ENCODE measurements around the gene NELFCD. TPM values are rescaled to one million over a fixed set of nuclear protein-coding genes. Genes with fewer than 3 reads are reported as not detected.

Gene NELFCD
- total and polyA plus RNA-seq, 2 donors (not counting 1 experiment from before 2014, with no cell fraction given), result 80.2 to 107 TPM

DNA sequence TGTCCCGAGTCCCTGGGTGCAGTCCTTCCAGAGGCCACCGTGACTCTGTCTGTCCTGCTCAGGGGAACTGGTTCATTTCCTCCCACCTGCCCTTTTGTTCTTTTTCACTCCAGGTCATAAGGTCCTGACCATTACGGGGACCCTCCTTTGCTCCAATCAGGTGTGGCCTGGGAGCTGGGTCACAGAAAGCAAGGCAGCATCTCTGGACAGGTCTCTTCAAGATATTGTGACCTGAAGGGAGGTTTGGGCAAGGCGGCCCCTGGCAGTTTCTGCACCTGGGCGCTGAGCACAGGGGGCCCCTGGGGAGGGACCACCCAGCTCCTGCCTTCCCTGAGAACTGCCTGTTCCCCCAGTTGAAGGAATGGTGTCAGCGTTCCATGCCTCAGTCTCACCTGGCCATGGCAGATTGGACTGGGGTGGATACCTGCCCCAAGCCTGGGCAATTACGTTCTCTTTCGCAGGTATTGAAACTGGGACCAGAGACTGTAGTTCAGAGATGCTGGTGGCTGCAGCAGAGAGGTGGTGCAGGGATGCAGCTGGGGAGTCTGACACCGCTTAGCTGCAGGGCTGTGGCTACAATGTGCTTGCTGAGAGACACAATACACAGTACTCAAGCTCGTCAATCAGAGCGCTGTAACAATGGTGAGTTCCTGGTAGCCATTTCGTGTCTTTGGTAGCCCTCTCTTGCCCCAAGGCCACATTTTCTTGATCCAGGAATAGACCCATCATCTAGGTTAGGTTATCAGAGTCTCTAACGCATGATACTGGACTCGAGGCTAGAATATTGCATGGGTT is 15.6 kb upstream of the NELFCD start:
- Histone ChIP-seq H2AFZ (ENCODE audit: insufficient read depth, low read depth, low read length, poor library complexity, severe bottlenecking) (no peak overlapping the region), H3K9ac (ENCODE audit: low read length) (no peak overlapping the region), H3K4me2 (replicated peaks; ENCODE audit: low read depth, low read length, poor library complexity, severe bottlenecking) (no peak overlapping the region), H3K9me3 (ENCODE audit: control extremely low read depth in 1 of 3, control insufficient read depth in 2 of 3, insufficient read depth in 1 of 3, low read length in 2 of 3) (peaks cover 0 to 7% (median 3%) of the 10 kb centered on the region in 3 donors), H3K4me3 (ENCODE audit: control extremely low read depth in 1 of 5, extremely low read depth in 1 of 5, insufficient read depth in 1 of 5, low read depth in 2 of 5, low read length in 4 of 5) (no peak overlapping the region), H4K20me1 (ENCODE audit: control insufficient read depth, insufficient read depth, low read length, poor library complexity, severe bottlenecking) (no peaks in the 10 kb centered on the region), H3K36me3 (replicated peaks in 1 of 2; ENCODE audit: control extremely low read depth in 1 of 2, control insufficient read depth in 1 of 2, extremely low read depth in 1 of 2, insufficient read depth in 2 of 2, low read length in 1 of 2) (no peaks in the 10 kb centered on the region), H3K27ac (ENCODE audit: low read length in 2 of 2) (no peak overlapping the region), H3K27me3 (replicated peaks in 1 of 4; ENCODE audit: control extremely low read depth in 1 of 4, control insufficient read depth in 3 of 4, insufficient read depth in 4 of 4, low read length in 3 of 4) (no peaks in the 10 kb centered on the region), H3K79me2 (ENCODE audit: control insufficient read depth, insufficient read depth, low read length) (no peaks in the 10 kb centered on the region), H3K4me1 (ENCODE audit: control insufficient read depth in 2 of 2, insufficient read depth in 2 of 2, low read length in 2 of 2) (peaks cover 7 to 10% of the 10 kb centered on the region in 2 donors)
- POLR2A ChIA-PET, result no interaction called here
- no peaks in the 10 kb centered on the region for H3K9me3 Mint-ChIP-seq (ENCODE audit: insufficient read depth)
- ATAC-seq (ENCODE audit: low read depth) (no peak), DNase-seq (no peak)
- no peaks in the 10 kb centered on the region for H3K27me3 Mint-ChIP-seq
- intact Hi-C loops (cut with micrococcal nuclease), result no loop called here
- peaks cover 13% of the 10 kb centered on the region for H3K4me1 Mint-ChIP-seq
- CTCF ChIA-PET, result no interaction called here
- H3K27ac Mint-ChIP-seq, result no peak overlapping the region
- TF ChIP-seq, protein P1, sequence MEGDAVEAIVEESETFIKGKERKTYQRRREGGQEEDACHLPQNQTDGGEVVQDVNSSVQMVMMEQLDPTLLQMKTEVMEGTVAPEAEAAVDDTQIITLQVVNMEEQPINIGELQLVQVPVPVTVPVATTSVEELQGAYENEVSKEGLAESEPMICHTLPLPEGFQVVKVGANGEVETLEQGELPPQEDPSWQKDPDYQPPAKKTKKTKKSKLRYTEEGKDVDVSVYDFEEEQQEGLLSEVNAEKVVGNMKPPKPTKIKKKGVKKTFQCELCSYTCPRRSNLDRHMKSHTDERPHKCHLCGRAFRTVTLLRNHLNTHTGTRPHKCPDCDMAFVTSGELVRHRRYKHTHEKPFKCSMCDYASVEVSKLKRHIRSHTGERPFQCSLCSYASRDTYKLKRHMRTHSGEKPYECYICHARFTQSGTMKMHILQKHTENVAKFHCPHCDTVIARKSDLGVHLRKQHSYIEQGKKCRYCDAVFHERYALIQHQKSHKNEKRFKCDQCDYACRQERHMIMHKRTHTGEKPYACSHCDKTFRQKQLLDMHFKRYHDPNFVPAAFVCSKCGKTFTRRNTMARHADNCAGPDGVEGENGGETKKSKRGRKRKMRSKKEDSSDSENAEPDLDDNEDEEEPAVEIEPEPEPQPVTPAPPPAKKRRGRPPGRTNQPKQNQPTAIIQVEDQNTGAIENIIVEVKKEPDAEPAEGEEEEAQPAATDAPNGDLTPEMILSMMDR (IDR thresholded peaks at IDR 0.05), result no peak
- no peak for TF ChIP-seq EZH2 (IDR thresholded peaks at IDR 0.05; ENCODE audit: borderline replicate concordance, insufficient read depth, low read depth, low read length, poor library complexity, severe bottlenecking)
- no peak overlapping the region for H3K4me3 Mint-ChIP-seq
- whole genome bisulfite sequencing (ENCODE audit: insufficient coverage), result 80% methylated on average over 11 of the region's 14 CpGs

GRCh38 chr20:58967652-58968429 is 13.2 kb upstream of the NELFCD start:
- no peaks in the 10 kb centered on the region for H3K27me3 Mint-ChIP-seq
- DNase-seq (no peak), ATAC-seq (ENCODE audit: low read depth) (no peak)
- H3K36me3 ChIP-seq (replicated peaks in 1 of 2; ENCODE audit: control extremely low read depth in 1 of 2, control insufficient read depth in 1 of 2, extremely low read depth in 1 of 2, insufficient read depth in 2 of 2, low read length in 1 of 2), result no peaks in the 10 kb centered on the region
- H3K27me3 ChIP-seq (replicated peaks in 1 of 4; ENCODE audit: control extremely low read depth in 1 of 4, control insufficient read depth in 3 of 4, insufficient read depth in 4 of 4, low read length in 3 of 4), result no peaks in the 10 kb centered on the region
- no peak overlapping the region for H3K27ac Mint-ChIP-seq
- 91% methylated on average over 10 of the region's 10 CpGs for WGBS (ENCODE audit: insufficient coverage)
- intact Hi-C loops (cut with micrococcal nuclease), result no loop called here
- peaks cover 11 to 12% of the 10 kb centered on the region in 2 donors for H3K4me1 ChIP-seq (ENCODE audit: control insufficient read depth in 2 of 2, insufficient read depth in 2 of 2, low read length in 2 of 2)
- no peaks in the 10 kb centered on the region for H4K20me1 ChIP-seq (ENCODE audit: control insufficient read depth, insufficient read depth, low read length, poor library complexity, severe bottlenecking)
- no peaks in the 10 kb centered on the region for H3K9me3 Mint-ChIP-seq (ENCODE audit: insufficient read depth)
- H3K4me3 ChIP-seq (ENCODE audit: control extremely low read depth in 1 of 5, extremely low read depth in 1 of 5, insufficient read depth in 1 of 5, low read depth in 2 of 5, low read length in 4 of 5), result no peak overlapping the region
- no peak overlapping the region for H3K27ac ChIP-seq (ENCODE audit: low read length in 2 of 2)
- TF ChIP-seq EZH2 (IDR thresholded peaks at IDR 0.05; ENCODE audit: borderline replicate concordance, insufficient read depth, low read depth, low read length, poor library complexity, severe bottlenecking), result no peak
- TF ChIP-seq, protein P1 (IDR thresholded peaks at IDR 0.05), result no peak
- no peak overlapping the region for H3K4me3 Mint-ChIP-seq
- no peak overlapping the region for H2AFZ ChIP-seq (ENCODE audit: insufficient read depth, low read depth, low read length, poor library complexity, severe bottlenecking)
- POLR2A ChIA-PET, result no interaction called here
- H3K4me2 ChIP-seq (replicated peaks; ENCODE audit: low read depth, low read length, poor library complexity, severe bottlenecking), result no peak overlapping the region
- no peak overlapping the region for H3K9ac ChIP-seq (ENCODE audit: low read length)
- H3K79me2 ChIP-seq (ENCODE audit: control insufficient read depth, insufficient read depth, low read length), result no peaks in the 10 kb centered on the region
- peaks cover 12% of the 10 kb centered on the region for H3K4me1 Mint-ChIP-seq
- H3K9me3 ChIP-seq (ENCODE audit: control extremely low read depth in 1 of 3, control insufficient read depth in 2 of 3, insufficient read depth in 1 of 3, low read length in 2 of 3), result peaks cover 0 to 4% (median 3%) of the 10 kb centered on the region in 3 donors
- CTCF ChIA-PET, result no interaction called here
